PC-3 (cell line): ENCODE measurements around the gene SCYGR8. TPM values are rescaled to one million over a fixed set of nuclear protein-coding genes. Genes with fewer than 3 reads are reported as not detected.

Experiments used
- ATAC-seq: fragments of 200-7000 bp; cut with Tn5 transposase; 2 replicates; pipeline ENCODE4 v1.9.1; 2020; ENCODE audit warnings: mild to moderate bottlenecking, moderate library complexity
- BruUV-seq: library from RNA; stranded (reverse); fragments of 400-500 nt; replicated peaks from 2 replicates; lab custom pipeline; 2021; lab: Mats Ljungman, UMichigan
- CTCF ChIA-PET: fragments of 300-600 bp; sonication (Branson Sonifier 250); formaldehyde crosslinking; loops from one replicate; lab custom pipeline; 2022; ENCODE audit warnings: antibody characterized with exemption; lab: Charles Lee
- POLR2A ChIA-PET: fragments of 300-600 bp; sonication (Branson Sonifier 250); formaldehyde crosslinking; loops from one replicate; lab custom pipeline; 2022; ENCODE audit warnings: antibody characterized with exemption; ENCODE audit not compliant: unreplicated experiment; lab: Charles Lee
- DNase-seq: peaks from one replicate; pipeline ENCODE4 v3.0.0-alpha.2; 2015
- H2AFZ ChIP-seq: fragments of 300-600 bp; sonication (generic); 2 replicates; pipeline ENCODE4 v1.6.0; 2016; ENCODE audit warnings: antibody characterized with exemption, low read length
- H3F3A ChIP-seq: fragments of 300-600 bp; sonication (generic); one replicate; pipeline ENCODE4 v1.6.0; 2017; ENCODE audit warnings: antibody characterized with exemption, low read length, control low read depth, mild to moderate bottlenecking; ENCODE audit not compliant: unreplicated experiment
- H3K27ac ChIP-seq: fragments of 300-600 bp; sonication (generic); 2 replicates; pipeline ENCODE4 v1.5.1; 2016; ENCODE audit warnings: mild to moderate bottlenecking, low read length
- H3K27me3 ChIP-seq: fragments of 300-600 bp; sonication (generic); 2 replicates; pipeline ENCODE4 v1.6.1; 2016; ENCODE audit warnings: low read length, mixed read lengths
- H3K36me3 ChIP-seq: fragments of 300-600 bp; sonication (generic); 2 replicates; pipeline ENCODE4 v1.6.1; 2016; ENCODE audit warnings: low read depth, mixed run types, low read length, mixed read lengths
- H3K4me1 ChIP-seq: fragments of 300-600 bp; sonication (generic); 2 replicates; pipeline ENCODE4 v1.5.1; 2016; ENCODE audit warnings: low read length; ENCODE audit not compliant: insufficient read depth
- H3K4me2 ChIP-seq: fragments of 300-600 bp; sonication (generic); 2 replicates; pipeline ENCODE4 v1.6.0; 2016; ENCODE audit warnings: low read length
- H3K4me3 ChIP-seq: fragments of 300-600 bp; sonication (generic); 2 replicates; pipeline ENCODE4 v1.5.1; 2016; ENCODE audit warnings: mild to moderate bottlenecking, low read length, mixed read lengths
- H3K79me2 ChIP-seq: fragments of 300-600 bp; sonication (generic); 2 replicates; pipeline ENCODE4 v1.6.1; 2017; ENCODE audit warnings: low read length, mixed read lengths
- H3K9ac ChIP-seq: fragments of 300-600 bp; sonication (generic); 2 replicates; pipeline ENCODE4 v1.6.0; 2016; ENCODE audit warnings: mild to moderate bottlenecking, low read length
- H3K9me2 ChIP-seq: fragments of 300-600 bp; sonication (generic); replicated peaks from 2 replicates; pipeline ENCODE4 v1.6.1; 2016; ENCODE audit warnings: mixed run types, low read length, mixed read lengths
- H3K9me3 ChIP-seq: fragments of 300-600 bp; sonication (generic); 2 replicates; pipeline ENCODE4 v1.6.1; 2016; ENCODE audit warnings: low read length, mixed read lengths
- H4K20me1 ChIP-seq: fragments of 300-600 bp; sonication (generic); 2 replicates; pipeline ENCODE4 v1.6.1; 2016; ENCODE audit warnings: low read length, mixed read lengths
- CTCF ChIP-seq: fragments of 300-600 bp; sonication (generic); conservative IDR thresholded peaks from 2 replicates; pipeline ENCODE4 v1.5.1; 2017; ENCODE audit warnings: antibody characterized with exemption, low read depth, mild to moderate bottlenecking, low read length
- EZH2 ChIP-seq: fragments of 300-600 bp; sonication (generic); IDR thresholded peaks from one replicate; pipeline ENCODE4 v1.6.1; 2017; ENCODE audit warnings: antibody characterized with exemption, mild to moderate bottlenecking, low read length; ENCODE audit not compliant: unreplicated experiment
- EZH2phosphoT487 ChIP-seq: fragments of 300-600 bp; sonication (generic); IDR thresholded peaks from 2 replicates; pipeline ENCODE4 v1.6.1; 2018; ENCODE audit warnings: mild to moderate bottlenecking, antibody characterized with exemption, low read length, borderline replicate concordance
- intact Hi-C: fragments of 100-400 bp; cut with micrococcal nuclease; formaldehyde crosslinking; loops from 2 replicates; pipeline ENCODE4 v1.9.0; 2023
- total RNA-seq: library from RNA; depleted of rRNA; stranded (reverse); fragments of >200 nt; gene quantifications from 2 replicates; pipeline ENCODE4 v1.2.3, GENCODE V29; 2014

SCYGR8 gene
- total RNA-seq, 1 experiment from 2014 or later: not detected

- H3K79me2 ChIP-seq: no peaks in the 10 kb centered on the region
- H4K20me1 ChIP-seq: no peaks in the 10 kb centered on the region
- no peak for TF ChIP-seq EZH2
- no peak for TF ChIP-seq EZH2phosphoT487
- no peak for TF ChIP-seq CTCF
- H3K27ac ChIP-seq: no peak overlapping the region
- no peak overlapping the region for H2AFZ ChIP-seq
- H3K36me3 ChIP-seq: no peaks in the 10 kb centered on the region
- no peaks in the 10 kb centered on the region for H3K4me1 ChIP-seq
- no peak overlapping the region for H3K4me2 ChIP-seq
- BruUV-seq: no TSS peak
- DNase-seq (no peak), ATAC-seq (no peak)
- no peaks in the 10 kb centered on the region for H3K9me3 ChIP-seq
- no peaks in the 10 kb centered on the region for H3F3A ChIP-seq
- no peak overlapping the region for H3K9ac ChIP-seq
- no peak overlapping the region for H3K4me3 ChIP-seq
- ChIA-PET POLR2A (no interaction called here), CTCF (no interaction called here)
- intact Hi-C loops: no loop called here
- H3K27me3 ChIP-seq: no peaks in the 10 kb centered on the region
- H3K9me2 ChIP-seq: no peaks in the 10 kb centered on the region
Measured at GRCh38 chr2:227781841-227782240, 36.1 kb downstream of the SCYGR8 start.

- no peaks in the 10 kb centered on the region for H3K36me3 ChIP-seq
- DNase-seq (no peak), ATAC-seq (no peak)
- H3K27ac ChIP-seq: no peak overlapping the region
- no peaks in the 10 kb centered on the region for H3K79me2 ChIP-seq
- H3K27me3 ChIP-seq: no peaks in the 10 kb centered on the region
- intact Hi-C loops: no loop called here
- H3K9me3 ChIP-seq: no peaks in the 10 kb centered on the region
- H3K4me2 ChIP-seq: no peak overlapping the region
- TF ChIP-seq CTCF: no peak
- no peak overlapping the region for H3K9ac ChIP-seq
- H4K20me1 ChIP-seq: no peaks in the 10 kb centered on the region
- POLR2A ChIA-PET: no interaction called here
- CTCF ChIA-PET: no interaction called here
- H3K4me3 ChIP-seq: no peak overlapping the region
- H3K9me2 ChIP-seq: no peaks in the 10 kb centered on the region
- no peaks in the 10 kb centered on the region for H3K4me1 ChIP-seq
- no peak overlapping the region for H2AFZ ChIP-seq
- no TSS peak for BruUV-seq
- H3F3A ChIP-seq: no peaks in the 10 kb centered on the region
Measured at GRCh38 chr2:227782804-227783203, 37.1 kb downstream of the SCYGR8 start.

GRCh38 chr2:227783404-227784138 is 37.9 kb downstream of the SCYGR8 start:
- Histone ChIP-seq H3K9me3 (no peaks in the 10 kb centered on the region), H4K20me1 (no peaks in the 10 kb centered on the region), H3F3A (no peaks in the 10 kb centered on the region), H3K4me3 (no peak overlapping the region), H3K36me3 (no peaks in the 10 kb centered on the region), H3K9me2 (no peaks in the 10 kb centered on the region), H3K9ac (no peak overlapping the region), H2AFZ (no peak overlapping the region), H3K4me2 (no peak overlapping the region), H3K4me1 (no peaks in the 10 kb centered on the region), H3K27ac (no peak overlapping the region), H3K27me3 (no peaks in the 10 kb centered on the region), H3K79me2 (no peaks in the 10 kb centered on the region)
- POLR2A ChIA-PET: no interaction called here
- intact Hi-C loops: no loop called here
- no TSS peak for BruUV-seq
- no peak for TF ChIP-seq EZH2phosphoT487
- no peak for TF ChIP-seq EZH2
- TF ChIP-seq CTCF: no peak
- ATAC-seq (no peak), DNase-seq (no peak)
- CTCF ChIA-PET: no interaction called here
